GM19043 (cell line): Measurements from ENCODE around the gene FNIP1.
"Not testable (repeated sequence)": the region's sequence is repeated elsewhere in the genome, so short reads cannot be mapped to it uniquely, and the experiment has no call there.

Experiments used
- ATAC-seq: cut with Tn5 transposase; IDR thresholded peaks from one replicate; pipeline ENCODE4 v1.9.1; 2021; ENCODE audit warnings: low read depth; ENCODE audit not compliant: unreplicated experiment

FNIP1 gene

GRCh38 chr5:131694926-131695325 lies 101.9 kb downstream of the FNIP1 start:
- ATAC-seq = no peak

- ATAC-seq = no peak
Observed at GRCh38 chr5:131693894-131694293, 102.9 kb downstream of the FNIP1 start.

GRCh38 chr5:131685516-131686171 lies 111.2 kb downstream of the FNIP1 start:
- no peak for ATAC-seq

GRCh38 chr5:131684595-131684994 lies 112.2 kb downstream of the FNIP1 start:
- ATAC-seq = no peak

GRCh38 chr5:131684051-131684450 lies 112.8 kb downstream of the FNIP1 start:
- ATAC-seq = no peak

GRCh38 chr5:131682826-131683225 lies 114.0 kb downstream of the FNIP1 start:
- no peak for ATAC-seq

GRCh38 chr5:131682175-131682574 lies 114.6 kb downstream of the FNIP1 start:
- ATAC-seq = no peak

GRCh38 chr5:131679911-131680310 lies 116.9 kb downstream of the FNIP1 start:
- no peak for ATAC-seq

GRCh38 chr5:131678273-131678672 lies 118.5 kb downstream of the FNIP1 start:
- ATAC-seq = not testable (repeated sequence)

GRCh38 chr5:131677115-131677514 lies 119.7 kb downstream of the FNIP1 start:
- ATAC-seq = no peak

GRCh38 chr5:131672776-131673175 lies 124.0 kb downstream of the FNIP1 start:
- ATAC-seq = peak; percentile 16

- ATAC-seq = no peak
Observed at GRCh38 chr5:131671994-131672655, 124.7 kb downstream of the FNIP1 start.

- peak; percentile 52 for ATAC-seq
Observed at GRCh38 chr5:131671409-131671808, 125.4 kb downstream of the FNIP1 start.

- no peak for ATAC-seq
Observed at GRCh38 chr5:131664929-131665328, 131.9 kb downstream of the FNIP1 start.

GRCh38 chr5:131661933-131662332 lies 134.9 kb downstream of the FNIP1 start:
- no peak for ATAC-seq

GRCh38 chr5:131659841-131660240 lies 137.0 kb downstream of the FNIP1 start:
- no peak for ATAC-seq

GRCh38 chr5:131659290-131659689 lies 137.5 kb downstream of the FNIP1 start:
- ATAC-seq = no peak

GRCh38 chr5:131654776-131655175 lies 142.0 kb downstream of the FNIP1 start:
- ATAC-seq = no peak

GRCh38 chr5:131654309-131654708 lies 142.5 kb downstream of the FNIP1 start:
- no peak for ATAC-seq

GRCh38 chr5:131649161-131649560 lies 147.7 kb downstream of the FNIP1 start:
- no peak for ATAC-seq

- ATAC-seq = peak; percentile 80
Observed at GRCh38 chr5:131647048-131647769, 149.6 kb downstream of the FNIP1 start.

- ATAC-seq = no peak
Observed at GRCh38 chr5:131644822-131645221, 152.0 kb downstream of the FNIP1 start.
